ENCODE data around the gene MICB. TPM values are rescaled to one million over a fixed set of nuclear protein-coding genes. Genes with fewer than 3 reads are reported as not detected.

MICB gene
- total RNA-seq, 4 donors from 2014 or later = 0.61 to 2.6 (median 1.2) TPM

GRCh38 chr6:31478186-31478950, 19.6 kb upstream of the MICB start:
- TF ChIP-seq CTCF (IDR thresholded peaks at IDR 0.05) = no peak
- no peak for TF ChIP-seq POLR2A (IDR thresholded peaks at IDR 0.05)
- intact Hi-C loops (cut with DNase I; ENCODE audit: low total_unique reads) = no loop called here
- 61 to 69% methylated on average over 3 of the region's 3 CpGs for WGBS, 2 donors
- no peak for DNase-seq (ENCODE audit: low spot score in 2 of 2)
- H3K4me3 ChIP-seq (ENCODE audit: low read depth, poor library complexity, severe bottlenecking) = no peak overlapping the region

- no peak for DNase-seq (ENCODE audit: low spot score in 2 of 2)
- TF ChIP-seq CTCF (IDR thresholded peaks at IDR 0.05) = no peak
- TF ChIP-seq POLR2A (IDR thresholded peaks at IDR 0.05) = no peak
- intact Hi-C loops (cut with DNase I; ENCODE audit: low total_unique reads) = no loop called here
- H3K4me3 ChIP-seq (ENCODE audit: low read depth, poor library complexity, severe bottlenecking) = no peak overlapping the region
- 90 to 92% methylated on average over 5 of the region's 5 CpGs for WGBS, 2 donors
Measured at GRCh38 chr6:31479151-31479932, 18.6 kb upstream of the MICB start.

GRCh38 chr6:31479933-31480535, 17.9 kb upstream of the MICB start:
- intact Hi-C loops (cut with DNase I; ENCODE audit: low total_unique reads) = no loop called here
- TF ChIP-seq POLR2A (IDR thresholded peaks at IDR 0.05) = no peak
- no peak for TF ChIP-seq CTCF (IDR thresholded peaks at IDR 0.05)
- no peak for DNase-seq (ENCODE audit: low spot score in 2 of 2)
- H3K4me3 ChIP-seq (ENCODE audit: low read depth, poor library complexity, severe bottlenecking) = no peak overlapping the region
- 60 to 69% methylated on average over 3 of the region's 3 CpGs for WGBS, 2 donors

GRCh38 chr6:31480574-31480973, 17.4 kb upstream of the MICB start:
- DNase-seq (ENCODE audit: low spot score in 2 of 2) = no peak
- WGBS, 2 donors = 84 to 89% methylated on average over 11 of the region's 11 CpGs
- no peak for TF ChIP-seq CTCF (IDR thresholded peaks at IDR 0.05)
- TF ChIP-seq POLR2A (IDR thresholded peaks at IDR 0.05) = no peak
- intact Hi-C loops (cut with DNase I; ENCODE audit: low total_unique reads) = no loop called here
- H3K4me3 ChIP-seq (ENCODE audit: low read depth, poor library complexity, severe bottlenecking) = no peak overlapping the region

- intact Hi-C loops (cut with DNase I; ENCODE audit: low total_unique reads) = no loop called here
- TF ChIP-seq CTCF (IDR thresholded peaks at IDR 0.05) (no peak), POLR2A (IDR thresholded peaks at IDR 0.05) (no peak)
- 52 to 75% methylated on average over 2 of the region's 2 CpGs for WGBS, 2 donors
Measured at GRCh38 chr6:31483392-31483791, 14.6 kb upstream of the MICB start.

More at GRCh38 chr6:31483392-31483791, 14.6 kb upstream of the MICB start:
- no peak for DNase-seq (ENCODE audit: low spot score in 2 of 2)
- no peak overlapping the region for H3K4me3 ChIP-seq (ENCODE audit: low read depth, poor library complexity, severe bottlenecking)
